GM13977 (cell line): ENCODE results near the gene MRTFB.
A peak's percentile ranks its signal among the peaks of the same experiment; 100 is the strongest.

Experiments used
- DNase-seq: peaks from one replicate; pipeline ENCODE4 v3.0.0; 2012; ENCODE audit warnings: low spot score
- CTCF ChIP-seq: IDR thresholded peaks from 2 replicates; pipeline ENCODE4 v1.5.1; 2012; ENCODE audit warnings: mild to moderate bottlenecking, control low read depth; ENCODE audit not compliant: insufficient read depth; ENCODE audit errors: extremely low read depth, missing control alignments
- in situ Hi-C: fragments of 300-500 bp; cut with MboI; formaldehyde crosslinking; loops from one replicate; pipeline ENCODE4 v1.12.0; 2022; ENCODE audit warnings: low sequenced_read_pairs, low pct_unique_long_range_greater_than_20kb, mixed read lengths, inconsistent platforms; ENCODE audit not compliant: unreplicated experiment

Gene MRTFB

GRCh38 chr16:14300705-14301168, 229.6 kb downstream of the MRTFB start:
- in situ Hi-C loops, result no loop called here
- peak; percentile 83 for TF ChIP-seq CTCF
- peak; percentile 81 for DNase-seq

- DNase-seq, result peak; percentile 49
- in situ Hi-C loops, result no loop called here
- no peak for TF ChIP-seq CTCF
Observed at GRCh38 chr16:14301169-14302030, 230.3 kb downstream of the MRTFB start.

GRCh38 chr16:14302031-14302398, 230.9 kb downstream of the MRTFB start:
- no peak for TF ChIP-seq CTCF
- in situ Hi-C loops, result no loop called here
- DNase-seq, result peak; percentile 93

- no peak for TF ChIP-seq CTCF
- peak; percentile 62 for DNase-seq
- in situ Hi-C loops, result no loop called here
Observed at GRCh38 chr16:14302399-14303181, 231.5 kb downstream of the MRTFB start.

GRCh38 chr16:14303182-14303618, 232.1 kb downstream of the MRTFB start:
- no peak for TF ChIP-seq CTCF
- DNase-seq, result no peak
- in situ Hi-C loops, result no loop called here

- no peak for TF ChIP-seq CTCF
- in situ Hi-C loops, result no loop called here
- DNase-seq, result no peak
Observed at GRCh38 chr16:14303639-14304394, 232.7 kb downstream of the MRTFB start.
